HepG2 (cell line): Measurements from ENCODE around the gene ALG3. TPM values are rescaled to one million over a fixed set of nuclear protein-coding genes. Genes with fewer than 3 reads are reported as not detected.

Source experiments
- ATAC-seq: fragments of 200-7000 bp; cut with Tn5 transposase; 3 replicates; pipeline ENCODE4 v1.9.1; 2020; ENCODE audit warnings: mild to moderate bottlenecking, moderate library complexity
- BruUV-seq: library from RNA; stranded (reverse); fragments of 400-500 nt; replicated peaks from 2 replicates; lab custom pipeline; 2021; lab: Mats Ljungman, UMichigan
- CTCF ChIA-PET: fragments of 300-600 bp; formaldehyde crosslinking; extraction: SDS; loops from one replicate; lab custom pipeline; 2021; ENCODE audit warnings: low total read pairs, inconsistent platforms, low intra/inter-chr PET ratio; lab: Yijun Ruan, JAX
- POLR2A ChIA-PET: fragments of 350-600 bp; sonication (Branson Sonifier 250); formaldehyde crosslinking; loops from one replicate; lab custom pipeline; 2020; ENCODE audit warnings: antibody characterized with exemption, inconsistent platforms; lab: Yijun Ruan, JAX
- DNase-seq: peaks from one replicate; pipeline ENCODE4 v3.0.0-alpha.2; 2015; ENCODE audit warnings: low spot score
- FAIRE-seq: peaks from 3 replicates; lab custom pipeline; 2011; peaks lifted over from hg19 to GRCh38; lab: Jason Lieb, UNC
- H2AFZ ChIP-seq: one replicate; pipeline ENCODE4 v1.6.1; 2011; ENCODE audit warnings: low read length, inconsistent platforms
- H3K27ac ChIP-seq: fragments of 300-600 bp; 3 replicates; pipeline ENCODE4 v1.8.0; 2011; ENCODE audit warnings: mixed run types, mild to moderate bottlenecking, mixed read lengths, low read length, inconsistent platforms; ENCODE audit not compliant: insufficient read depth; ENCODE audit errors: extremely low read length
- H3K27me3 ChIP-seq, 2 experiments: fragments of 200-600 bp in 1 of 2; 2 replicates in 1 of 2; 3 replicates in 1 of 2; pipeline versions ENCODE4 v1.6.0 to v1.8.0; 2011; ENCODE audit warnings: low read length in 2 of 2, mild to moderate bottlenecking in 2 of 2, moderate library complexity in 2 of 2, inconsistent platforms in 1 of 2; ENCODE audit not compliant: insufficient read depth in 2 of 2, control insufficient read depth in 1 of 2
- H3K36me3 ChIP-seq, 2 experiments: fragments of 200-600 bp in 1 of 2; replicated peaks in 1 of 2; 2 replicates in 1 of 2; 3 replicates in 1 of 2; pipeline versions ENCODE4 v1.5.1 to v1.8.0; 2011; ENCODE audit warnings: low read length in 2 of 2, inconsistent platforms in 1 of 2; ENCODE audit not compliant: insufficient read depth in 2 of 2, control insufficient read depth in 1 of 2
- H3K4me1 ChIP-seq: 2 replicates; pipeline ENCODE4 v1.5.1; 2012; ENCODE audit warnings: low read length, inconsistent platforms; ENCODE audit not compliant: insufficient read depth
- H3K4me2 ChIP-seq: 2 replicates; pipeline ENCODE4 v1.6.0; 2011; ENCODE audit warnings: low read depth, low read length, inconsistent platforms
- H3K4me3 ChIP-seq, 3 experiments: fragments of 200-600 bp in 1 of 3; sonication (generic), shearing (Covaris generic) in 1 of 3; replicated peaks in 1 of 3; 2 replicates each; pipeline ENCODE4 v1.5.1; 2011 to 2016; ENCODE audit warnings: low read length in 3 of 3, inconsistent platforms in 2 of 3, low read depth in 2 of 3, mild to moderate bottlenecking in 2 of 3, control low read depth in 1 of 3, mixed read lengths in 1 of 3; ENCODE audit not compliant: insufficient read depth in 1 of 3
- H3K79me2 ChIP-seq: one replicate; pipeline ENCODE4 v1.6.1; 2011; ENCODE audit warnings: low read length, inconsistent platforms; ENCODE audit not compliant: insufficient read depth
- H3K9ac ChIP-seq: 2 replicates; pipeline ENCODE4 v1.6.0; 2011; ENCODE audit warnings: mild to moderate bottlenecking, low read depth, low read length, inconsistent platforms; ENCODE audit not compliant: insufficient read depth
- H3K9me3 ChIP-seq: 2 replicates; pipeline ENCODE4 v1.5.1; 2012; ENCODE audit warnings: mild to moderate bottlenecking, low read length
- H4K20me1 ChIP-seq: 2 replicates; pipeline ENCODE4 v1.6.0; 2011; ENCODE audit warnings: inconsistent platforms, mild to moderate bottlenecking, low read length, moderate library complexity; ENCODE audit not compliant: insufficient read depth
- HMG20B ChIP-seq: conservative IDR thresholded peaks from 2 replicates; pipeline ENCODE4 v1.6.1; 2016; ENCODE audit warnings: missing genetic modification reagents, missing compliant biosample characterization
- SRSF1 ChIP-seq: fragments of 200-400 bp; formaldehyde crosslinking; optimal IDR thresholded peaks from 2 replicates; pipeline ENCODE3; 2017; ENCODE audit warnings: mild to moderate bottlenecking, low read depth, low read length, moderate library complexity
- ZBTB1 ChIP-seq: sonication (generic); formaldehyde crosslinking; IDR thresholded peaks from 2 replicates; pipeline ENCODE4 v1.4.0; 2020; ENCODE audit warnings: missing genetic modification reagents, borderline replicate concordance
- ZNF724P ChIP-seq: sonication (generic); formaldehyde crosslinking; IDR thresholded peaks from 2 replicates; pipeline ENCODE4 v1.8.0; 2022; ENCODE audit warnings: missing genetic modification reagents, borderline replicate concordance
- WGBS: methylation state at CpG from one replicate; pipeline ENCODE4 v1.1.6; 2017; ENCODE audit warnings: low lambda C conversion rate; 5-methylcytosine and 5-hydroxymethylcytosine counted together
- in situ Hi-C: cut with HindIII; loops from 2 replicates; pipeline ENCODE4 v1.10.0; 2017; ENCODE audit warnings: low pct_unique_long_range_greater_than_20kb; ENCODE audit not compliant: extremely low pct_ligation_motif_present
- intact Hi-C: fragments of 100-400 bp; cut with micrococcal nuclease; formaldehyde crosslinking; loops from one replicate; pipeline ENCODE4 v1.10.0; 2022; ENCODE audit not compliant: unreplicated experiment
- polyA plus RNA-seq, 8 experiments: library from polyadenylated mRNA; depleted of rRNA in 3 of 8; stranded (reverse) in 7 of 8; unstranded in 1 of 8; fragments of >200 nt; fragmentation: Illumina TruSeq in 4 of 8; extraction: Trizol in 4 of 8; gene quantifications; 2 replicates each; pipeline versions ENCODE4 v1.2.1 to v1.2.3, GENCODE V29; 2011 to 2016; ENCODE audit warnings: low read depth in 4 of 8, missing spikeins in 1 of 8, mixed read lengths in 1 of 8; ENCODE audit not compliant: insufficient read depth in 1 of 8
- total RNA-seq, 5 experiments: library from RNA; depleted of rRNA; stranded (reverse); fragments of >200 nt; fragmentation: Illumina TruSeq; extraction: Trizol; gene quantifications; 2 replicates each; pipeline ENCODE4 v1.2.3, GENCODE V29; 2016; ENCODE audit warnings: low read depth in 1 of 5
- TF ChIP-seq, protein P1 (sequence below): sonication (generic); formaldehyde crosslinking; IDR thresholded peaks from 2 replicates; pipeline ENCODE4 v1.4.0; 2020; ENCODE audit warnings: mild to moderate bottlenecking, missing genetic modification reagents
- TF ChIP-seq, protein P2 (sequence below): sonication (generic); formaldehyde crosslinking; IDR thresholded peaks from 2 replicates; pipeline ENCODE4 v1.4.0; 2020; ENCODE audit warnings: missing genetic modification reagents, borderline replicate concordance
- TF ChIP-seq, protein P3 (sequence below): sonication (generic); formaldehyde crosslinking; conservative IDR thresholded peaks from 2 replicates; pipeline ENCODE4 v1.8.0; 2022; ENCODE audit warnings: mild to moderate bottlenecking, moderate library complexity, missing genetic modification reagents
- TF ChIP-seq, protein P4 (sequence below): sonication (generic); formaldehyde crosslinking; IDR thresholded peaks from 2 replicates; pipeline ENCODE4 v1.4.0; 2020; ENCODE audit warnings: mild to moderate bottlenecking, low read depth, missing genetic modification reagents

ALG3 gene
- total and polyA plus RNA-seq, 2 of the 13 experiments (the other 11 are each of a cell fraction or from before 2014, with no cell fraction given), result 46.6 to 57.1 TPM

DNA sequence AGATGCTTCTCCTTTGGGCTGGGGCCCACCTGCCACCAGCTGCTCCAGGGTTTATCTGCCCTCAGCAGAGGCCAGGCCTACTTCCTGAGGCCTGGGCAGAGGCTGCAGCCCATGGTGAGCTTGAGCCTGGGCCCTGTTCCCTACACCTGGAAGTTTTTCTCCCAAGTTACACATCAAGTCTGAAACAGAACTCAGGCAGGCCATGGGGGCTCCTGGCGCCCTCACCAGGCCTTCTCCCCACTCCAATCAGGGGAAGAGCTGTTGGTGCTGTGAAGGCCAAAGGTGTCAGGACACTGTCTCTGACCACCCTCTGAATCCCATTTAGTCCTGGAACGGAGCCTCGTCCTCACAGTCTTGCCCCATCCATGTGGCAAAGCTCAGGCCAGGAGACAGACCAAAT lies 12.1 kb downstream of the ALG3 start:
- peaks cover 4% of the 10 kb centered on the region for H4K20me1 ChIP-seq
- H3K79me2 ChIP-seq, result no peaks in the 10 kb centered on the region
- no peak overlapping the region for H3K4me2 ChIP-seq
- intact Hi-C loops (no loop called here), in situ Hi-C loops (no loop called here)
- H2AFZ ChIP-seq, result no peak overlapping the region
- ChIA-PET POLR2A (no interaction called here), CTCF (no interaction called here)
- no peak overlapping the region for H3K9ac ChIP-seq
- no peak for DNase-seq
- H3K9me3 ChIP-seq, result no peaks in the 10 kb centered on the region
- 6% methylated on average over 2 of the region's 3 CpGs for WGBS
- no peaks in the 10 kb centered on the region for H3K36me3 ChIP-seq
- no peak for FAIRE-seq
- peaks cover 10 to 72% of the 10 kb centered on the region in 2 experiments; a peak in 4 of 5 replicates for H3K27me3 ChIP-seq
- no peak overlapping the region for H3K27ac ChIP-seq
- no peak overlapping the region for H3K4me3 ChIP-seq
- no peak for ATAC-seq
- BruUV-seq, result no TSS peak
- H3K4me1 ChIP-seq, result peaks cover 10% of the 10 kb centered on the region
- TF ChIP-seq ZBTB1 (CRISPR knock-in tag) (no peak), ZNF724P (CRISPR knock-in tag) (no peak), HMG20B (CRISPR knock-in tag) (no peak), SRSF1 (no peak)
- TF ChIP-seq, protein P1, sequence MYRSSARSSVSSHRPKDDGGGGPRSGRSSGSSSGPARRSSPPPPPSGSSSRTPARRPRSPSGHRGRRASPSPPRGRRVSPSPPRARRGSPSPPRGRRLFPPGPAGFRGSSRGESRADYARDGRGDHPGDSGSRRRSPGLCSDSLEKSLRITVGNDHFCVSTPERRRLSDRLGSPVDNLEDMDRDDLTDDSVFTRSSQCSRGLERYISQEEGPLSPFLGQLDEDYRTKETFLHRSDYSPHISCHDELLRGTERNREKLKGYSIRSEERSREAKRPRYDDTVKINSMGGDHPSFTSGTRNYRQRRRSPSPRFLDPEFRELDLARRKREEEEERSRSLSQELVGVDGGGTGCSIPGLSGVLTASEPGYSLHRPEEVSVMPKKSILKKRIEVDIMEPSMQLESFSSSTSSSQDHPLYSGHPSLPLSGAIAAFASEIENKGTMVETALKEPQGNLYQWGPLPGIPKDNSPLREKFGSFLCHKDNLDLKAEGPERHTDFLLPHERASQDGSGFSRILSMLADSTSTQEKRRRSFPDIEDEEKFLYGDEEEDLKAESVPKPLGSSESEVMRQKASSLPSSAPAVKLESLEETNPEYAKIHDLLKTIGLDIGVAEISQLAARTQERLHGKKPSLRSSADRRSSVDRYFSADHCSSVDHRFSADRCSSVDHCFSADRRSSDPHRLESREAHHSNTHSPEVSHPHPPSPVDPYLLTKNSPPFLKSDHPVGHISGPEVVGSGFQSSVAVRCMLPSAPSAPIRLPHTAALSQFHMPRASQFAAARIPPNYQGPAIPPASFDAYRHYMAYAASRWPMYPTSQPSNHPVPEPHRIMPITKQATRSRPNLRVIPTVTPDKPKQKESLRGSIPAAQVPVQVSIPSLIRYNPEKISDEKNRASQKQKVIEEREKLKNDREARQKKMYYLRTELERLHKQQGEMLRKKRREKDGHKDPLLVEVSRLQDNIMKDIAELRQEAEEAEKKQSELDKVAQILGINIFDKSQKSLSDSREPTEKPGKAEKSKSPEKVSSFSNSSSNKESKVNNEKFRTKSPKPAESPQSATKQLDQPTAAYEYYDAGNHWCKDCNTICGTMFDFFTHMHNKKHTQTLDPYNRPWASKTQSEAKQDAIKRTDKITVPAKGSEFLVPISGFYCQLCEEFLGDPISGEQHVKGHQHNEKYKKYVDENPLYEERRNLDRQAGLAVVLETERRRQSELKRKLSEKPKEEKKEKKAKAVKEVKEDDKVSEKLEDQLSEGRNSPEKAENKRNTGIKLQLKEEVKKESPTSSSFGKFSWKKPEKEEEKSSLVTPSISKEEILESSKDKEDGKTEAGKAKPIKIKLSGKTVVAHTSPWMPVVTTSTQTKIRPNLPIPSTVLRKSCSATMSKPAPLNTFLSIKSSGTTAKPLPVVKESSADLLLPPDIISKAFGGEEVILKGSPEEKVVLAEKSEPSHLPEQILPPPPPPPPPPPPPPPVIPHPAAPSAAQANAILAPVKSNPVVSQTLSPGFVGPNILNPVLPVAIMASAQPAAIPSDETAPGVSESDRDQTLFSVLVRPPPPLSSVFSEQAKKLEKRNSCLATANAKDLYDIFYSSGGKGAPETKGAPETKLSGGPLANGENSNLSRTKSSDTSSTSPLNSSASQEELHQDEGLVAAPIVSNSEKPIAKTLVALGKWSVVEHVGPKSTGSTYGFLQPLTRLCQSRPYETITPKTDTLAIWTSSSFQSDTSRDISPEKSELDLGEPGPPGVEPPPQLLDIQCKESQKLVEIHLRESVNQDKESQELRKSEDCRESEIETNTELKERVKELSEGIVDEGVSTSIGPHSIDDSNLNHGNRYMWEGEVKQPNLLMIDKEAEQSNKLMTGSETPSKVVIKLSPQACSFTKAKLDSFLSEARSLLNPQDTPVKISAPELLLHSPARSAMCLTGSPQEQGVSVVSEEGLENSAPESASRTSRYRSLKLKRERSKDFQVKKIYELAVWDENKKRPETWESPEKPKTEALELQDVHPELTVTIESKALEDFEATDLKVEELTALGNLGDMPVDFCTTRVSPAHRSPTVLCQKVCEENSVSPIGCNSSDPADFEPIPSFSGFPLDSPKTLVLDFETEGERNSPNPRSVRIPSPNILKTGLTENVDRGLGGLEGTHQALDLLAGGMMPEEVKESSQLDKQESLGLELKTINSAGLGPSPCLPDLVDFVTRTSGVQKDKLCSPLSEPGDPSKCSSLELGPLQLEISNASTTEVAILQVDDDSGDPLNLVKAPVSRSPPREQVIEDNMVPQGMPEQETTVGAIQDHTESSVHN (CRISPR knock-in tag), result no peak
- TF ChIP-seq, protein P2, sequence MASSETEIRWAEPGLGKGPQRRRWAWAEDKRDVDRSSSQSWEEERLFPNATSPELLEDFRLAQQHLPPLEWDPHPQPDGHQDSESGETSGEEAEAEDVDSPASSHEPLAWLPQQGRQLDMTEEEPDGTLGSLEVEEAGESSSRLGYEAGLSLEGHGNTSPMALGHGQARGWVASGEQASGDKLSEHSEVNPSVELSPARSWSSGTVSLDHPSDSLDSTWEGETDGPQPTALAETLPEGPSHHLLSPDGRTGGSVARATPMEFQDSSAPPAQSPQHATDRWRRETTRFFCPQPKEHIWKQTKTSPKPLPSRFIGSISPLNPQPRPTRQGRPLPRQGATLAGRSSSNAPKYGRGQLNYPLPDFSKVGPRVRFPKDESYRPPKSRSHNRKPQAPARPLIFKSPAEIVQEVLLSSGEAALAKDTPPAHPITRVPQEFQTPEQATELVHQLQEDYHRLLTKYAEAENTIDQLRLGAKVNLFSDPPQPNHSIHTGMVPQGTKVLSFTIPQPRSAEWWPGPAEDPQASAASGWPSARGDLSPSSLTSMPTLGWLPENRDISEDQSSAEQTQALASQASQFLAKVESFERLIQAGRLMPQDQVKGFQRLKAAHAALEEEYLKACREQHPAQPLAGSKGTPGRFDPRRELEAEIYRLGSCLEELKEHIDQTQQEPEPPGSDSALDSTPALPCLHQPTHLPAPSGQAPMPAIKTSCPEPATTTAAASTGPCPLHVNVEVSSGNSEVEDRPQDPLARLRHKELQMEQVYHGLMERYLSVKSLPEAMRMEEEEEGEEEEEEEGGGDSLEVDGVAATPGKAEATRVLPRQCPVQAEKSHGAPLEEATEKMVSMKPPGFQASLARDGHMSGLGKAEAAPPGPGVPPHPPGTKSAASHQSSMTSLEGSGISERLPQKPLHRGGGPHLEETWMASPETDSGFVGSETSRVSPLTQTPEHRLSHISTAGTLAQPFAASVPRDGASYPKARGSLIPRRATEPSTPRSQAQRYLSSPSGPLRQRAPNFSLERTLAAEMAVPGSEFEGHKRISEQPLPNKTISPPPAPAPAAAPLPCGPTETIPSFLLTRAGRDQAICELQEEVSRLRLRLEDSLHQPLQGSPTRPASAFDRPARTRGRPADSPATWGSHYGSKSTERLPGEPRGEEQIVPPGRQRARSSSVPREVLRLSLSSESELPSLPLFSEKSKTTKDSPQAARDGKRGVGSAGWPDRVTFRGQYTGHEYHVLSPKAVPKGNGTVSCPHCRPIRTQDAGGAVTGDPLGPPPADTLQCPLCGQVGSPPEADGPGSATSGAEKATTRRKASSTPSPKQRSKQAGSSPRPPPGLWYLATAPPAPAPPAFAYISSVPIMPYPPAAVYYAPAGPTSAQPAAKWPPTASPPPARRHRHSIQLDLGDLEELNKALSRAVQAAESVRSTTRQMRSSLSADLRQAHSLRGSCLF (CRISPR knock-in tag), result no peak
- TF ChIP-seq, protein P3, sequence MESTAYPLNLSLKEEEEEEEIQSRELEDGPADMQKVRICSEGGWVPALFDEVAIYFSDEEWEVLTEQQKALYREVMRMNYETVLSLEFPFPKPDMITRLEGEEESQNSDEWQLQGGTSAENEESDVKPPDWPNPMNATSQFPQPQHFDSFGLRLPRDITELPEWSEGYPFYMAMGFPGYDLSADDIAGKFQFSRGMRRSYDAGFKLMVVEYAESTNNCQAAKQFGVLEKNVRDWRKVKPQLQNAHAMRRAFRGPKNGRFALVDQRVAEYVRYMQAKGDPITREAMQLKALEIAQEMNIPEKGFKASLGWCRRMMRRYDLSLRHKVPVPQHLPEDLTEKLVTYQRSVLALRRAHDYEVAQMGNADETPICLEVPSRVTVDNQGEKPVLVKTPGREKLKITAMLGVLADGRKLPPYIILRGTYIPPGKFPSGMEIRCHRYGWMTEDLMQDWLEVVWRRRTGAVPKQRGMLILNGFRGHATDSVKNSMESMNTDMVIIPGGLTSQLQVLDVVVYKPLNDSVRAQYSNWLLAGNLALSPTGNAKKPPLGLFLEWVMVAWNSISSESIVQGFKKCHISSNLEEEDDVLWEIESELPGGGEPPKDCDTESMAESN (CRISPR knock-in tag), result no peak
- TF ChIP-seq, protein P4, sequence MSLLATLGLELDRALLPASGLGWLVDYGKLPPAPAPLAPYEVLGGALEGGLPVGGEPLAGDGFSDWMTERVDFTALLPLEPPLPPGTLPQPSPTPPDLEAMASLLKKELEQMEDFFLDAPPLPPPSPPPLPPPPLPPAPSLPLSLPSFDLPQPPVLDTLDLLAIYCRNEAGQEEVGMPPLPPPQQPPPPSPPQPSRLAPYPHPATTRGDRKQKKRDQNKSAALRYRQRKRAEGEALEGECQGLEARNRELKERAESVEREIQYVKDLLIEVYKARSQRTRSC (CRISPR knock-in tag), result no peak
